OCI-LY7 (cell line): ENCODE results near the gene ATP6V0A1. TPM values are rescaled to one million over a fixed set of nuclear protein-coding genes. Genes with fewer than 3 reads are reported as not detected.

Experiments
- BruUV-seq: library from RNA; stranded (reverse); fragments of 400-500 nt; replicated peaks from 2 replicates; lab custom pipeline; 2021; lab: Mats Ljungman, UMichigan
- CTCF ChIA-PET: fragments of 300-600 bp; sonication (Branson Sonifier 250); formaldehyde crosslinking; loops from one replicate; lab custom pipeline; 2022; ENCODE audit warnings: antibody characterized with exemption; ENCODE audit not compliant: unreplicated experiment; lab: Charles Lee
- POLR2A ChIA-PET: fragments of 300-600 bp; sonication (Branson Sonifier 250); formaldehyde crosslinking; loops from one replicate; lab custom pipeline; 2022; ENCODE audit warnings: antibody characterized with exemption; lab: Charles Lee
- DNase-seq: peaks from one replicate; pipeline ENCODE4 v3.0.0-alpha.2; 2015; ENCODE audit warnings: low spot score
- H2AFZ ChIP-seq: fragments of 200-600 bp; sonication (generic), shearing (Covaris generic); 2 replicates; pipeline ENCODE4 v1.6.1; 2014; ENCODE audit warnings: mild to moderate bottlenecking, antibody characterized with exemption, low read length, moderate library complexity
- H3K27ac ChIP-seq: fragments of 200-600 bp; sonication (generic); 2 replicates; pipeline ENCODE4 v1.5.1; 2014; ENCODE audit warnings: mixed run types, low read depth, mild to moderate bottlenecking, moderate library complexity, low read length, inconsistent platforms; ENCODE audit not compliant: poor library complexity, severe bottlenecking
- H3K36me3 ChIP-seq: fragments of 200-600 bp; sonication (generic); 2 replicates; pipeline ENCODE4 v1.6.1; 2014; ENCODE audit warnings: mild to moderate bottlenecking, antibody characterized with exemption, low read length, moderate library complexity, mixed read lengths; ENCODE audit not compliant: insufficient read depth
- H3K4me1 ChIP-seq: fragments of 200-600 bp; sonication (generic); 2 replicates; pipeline ENCODE4 v1.5.1; 2014; ENCODE audit warnings: mild to moderate bottlenecking, low read length; ENCODE audit not compliant: insufficient read depth, poor library complexity, severe bottlenecking
- H3K4me2 ChIP-seq: fragments of 200-600 bp; sonication (generic); 2 replicates; pipeline ENCODE4 v1.6.1; 2014; ENCODE audit warnings: mild to moderate bottlenecking, low read length
- H3K4me3 ChIP-seq: fragments of 200-600 bp; sonication (generic); 2 replicates; pipeline ENCODE4 v1.5.1; 2014; ENCODE audit warnings: mild to moderate bottlenecking, low read depth, low read length; ENCODE audit not compliant: poor library complexity, severe bottlenecking
- H3K79me2 ChIP-seq: fragments of 200-600 bp; sonication (generic); 2 replicates; pipeline ENCODE4 v1.6.1; 2016; ENCODE audit warnings: low read depth, mild to moderate bottlenecking, low read length, moderate library complexity, mixed read lengths; ENCODE audit not compliant: insufficient read depth
- H3K9me2 ChIP-seq: fragments of 200-600 bp; sonication (generic); 2 replicates; pipeline ENCODE4 v1.6.1; 2016; ENCODE audit warnings: mild to moderate bottlenecking, low read length, mixed read lengths; ENCODE audit not compliant: insufficient read depth
- H3K9me3 ChIP-seq: fragments of 200-600 bp; sonication (generic); 2 replicates; pipeline ENCODE4 v1.6.1; 2014; ENCODE audit warnings: mild to moderate bottlenecking, mixed run types, low read length, mixed read lengths
- H4K20me1 ChIP-seq: fragments of 200-600 bp; sonication (generic); 2 replicates; pipeline ENCODE4 v1.6.1; 2014; ENCODE audit warnings: mild to moderate bottlenecking, antibody characterized with exemption, low read length, moderate library complexity, mixed read lengths; ENCODE audit not compliant: insufficient read depth
- CTCF ChIP-seq: fragments of 200-600 bp; sonication (generic); conservative IDR thresholded peaks from 2 replicates; pipeline ENCODE4 v1.5.1; 2014; ENCODE audit warnings: mild to moderate bottlenecking, antibody characterized with exemption, low read length, moderate library complexity, mixed read lengths
- EZH2phosphoT487 ChIP-seq: fragments of 200-600 bp; sonication (generic); IDR thresholded peaks from 2 replicates; pipeline ENCODE4 v1.6.1; 2018; ENCODE audit warnings: low read depth, borderline replicate concordance, mild to moderate bottlenecking, mixed run types, antibody characterized with exemption, low read length, moderate library complexity, mixed read lengths
- intact Hi-C: fragments of 100-400 bp; cut with micrococcal nuclease; formaldehyde crosslinking; loops from one replicate; pipeline ENCODE4 v1.10.0; 2022; ENCODE audit not compliant: unreplicated experiment
- total RNA-seq, 2 experiments: library from RNA; depleted of rRNA in 1 of 2; stranded (reverse); fragments of >200 nt in 1 of 2; shearing (Covaris generic) in 1 of 2; gene quantifications; 2 replicates each; pipeline ENCODE4 v1.2.3, GENCODE V29; 2014 to 2022

ATP6V0A1 gene
- total RNA-seq, 2 experiments from 2014 or later = 19.8 to 46.9 TPM

GRCh38 chr17:42459801-42460281 lies 1.2 kb downstream of the ATP6V0A1 start:
- no peaks in the 10 kb centered on the region for H3K9me3 ChIP-seq
- peak overlapping the region; percentile 94 for H3K4me2 ChIP-seq
- peak overlapping the region; percentile 84 for H3K4me3 ChIP-seq
- POLR2A ChIA-PET = interaction anchor here (1.6 kb wide), 2 partner anchors 9 to 10 kb away, joined by 3 to 4 read pairs; no protein-coding TSS in a partner anchor
- H3K36me3 ChIP-seq = peaks cover 13% of the 10 kb centered on the region; the same call in 1 of the 2 replicates
- no TSS peak for BruUV-seq
- peak overlapping the region; percentile 65; the same call in 1 of the 2 replicates for H2AFZ ChIP-seq
- no peak for TF ChIP-seq CTCF
- H3K79me2 ChIP-seq = no peaks in the 10 kb centered on the region; the same call in 1 of the 2 replicates
- intact Hi-C loops = loop anchor here (5.0 kb wide), 1 partner anchor 443 kb away; the partner anchor contains the start of gene DNAJC7
- H3K4me1 ChIP-seq = peaks cover 46% of the 10 kb centered on the region
- peaks cover 10% of the 10 kb centered on the region; the same call in 1 of the 2 replicates for H4K20me1 ChIP-seq
- DNase-seq = peak; percentile 42
- H3K9me2 ChIP-seq = no peaks in the 10 kb centered on the region
- CTCF ChIA-PET = interaction anchor here (1.3 kb wide), 1 partner anchor 19 kb away, joined by 4 read pairs; no protein-coding TSS in a partner anchor
- H3K27ac ChIP-seq = peak overlapping the region; percentile 54

- CTCF ChIA-PET = interaction anchor here (1.3 kb wide), 1 partner anchor 19 kb away, joined by 4 read pairs; no protein-coding TSS in a partner anchor
- H3K9me2 ChIP-seq = no peaks in the 10 kb centered on the region
- POLR2A ChIA-PET = interaction anchor here (0.9 to 1.6 kb wide), 3 partner anchors 8 to 15 kb away, joined by 3 to 4 read pairs (median 3); no protein-coding TSS in a partner anchor
- peak overlapping the region; percentile 84 for H3K4me3 ChIP-seq
- H3K79me2 ChIP-seq = no peaks in the 10 kb centered on the region; the same call in 1 of the 2 replicates
- no peak for TF ChIP-seq CTCF
- TF ChIP-seq EZH2phosphoT487 = no peak
- H3K27ac ChIP-seq = no peak overlapping the region
- no peak overlapping the region for H2AFZ ChIP-seq
- peaks cover 46% of the 10 kb centered on the region for H3K4me1 ChIP-seq
- H3K36me3 ChIP-seq = peaks cover 13% of the 10 kb centered on the region; the same call in 1 of the 2 replicates
- DNase-seq = no peak
- H4K20me1 ChIP-seq = peaks cover 10% of the 10 kb centered on the region; the same call in 1 of the 2 replicates
- intact Hi-C loops = no loop called here
- H3K4me2 ChIP-seq = peak overlapping the region; percentile 94
- no TSS peak for BruUV-seq
- H3K9me3 ChIP-seq = no peaks in the 10 kb centered on the region
Measured at GRCh38 chr17:42460371-42460770, 1.7 kb downstream of the ATP6V0A1 start.

- no peak overlapping the region for H3K4me2 ChIP-seq
Measured at GRCh38 chr17:42463976-42464400, 5.3 kb downstream of the ATP6V0A1 start.

More at GRCh38 chr17:42463976-42464400, 5.3 kb downstream of the ATP6V0A1 start:
- Histone ChIP-seq H3K36me3 (peaks cover 40% of the 10 kb centered on the region; the same call in 1 of the 2 replicates), H3K9me3 (no peaks in the 10 kb centered on the region), H2AFZ (no peak overlapping the region), H3K9me2 (no peaks in the 10 kb centered on the region), H3K79me2 (no peaks in the 10 kb centered on the region; the same call in 1 of the 2 replicates), H4K20me1 (0 out of 2 replicates have a peak, but pooled peaks cover 4% of the 10 kb centered on the region), H3K27ac (no peak overlapping the region), H3K4me1 (peaks cover 17% of the 10 kb centered on the region), H3K4me3 (no peak overlapping the region)
- ChIA-PET POLR2A (no interaction called here), CTCF (no interaction called here)
- no peak for DNase-seq
- BruUV-seq = no TSS peak
- intact Hi-C loops = no loop called here
- no peak for TF ChIP-seq CTCF
- no peak for TF ChIP-seq EZH2phosphoT487
